DOHH2 (cell line): ENCODE measurements around the gene PRRC2B.
A peak's percentile ranks its signal among the peaks of the same experiment; 100 is the strongest.

Source experiments
- CTCF ChIP-seq: fragments of 200-600 bp; sonication (generic); IDR thresholded peaks from one replicate; pipeline ENCODE4 v1.5.1; 2014; ENCODE audit warnings: antibody characterized with exemption, mild to moderate bottlenecking, low read depth, low read length; ENCODE audit not compliant: poor library complexity, severe bottlenecking
- EZH2phosphoT487 ChIP-seq: fragments of 200-600 bp; sonication (generic); IDR thresholded peaks from 2 replicates; pipeline ENCODE4 v1.6.1; 2017; ENCODE audit warnings: borderline replicate concordance, mild to moderate bottlenecking, antibody characterized with exemption, low read length, moderate library complexity, mixed read lengths

- TF ChIP-seq CTCF (peak; percentile 85), EZH2phosphoT487 (no peak)
These were observed 43.9 kb upstream of the PRRC2B start for GRCh38 chr9:131349881-131350563.
